SJSA1 (cell line): Measurements from ENCODE around the gene TMEM79. TPM values are rescaled to one million over a fixed set of nuclear protein-coding genes. Genes with fewer than 3 reads are reported as not detected.
A peak's percentile ranks its signal among the peaks of the same experiment; 100 is the strongest.

Experiments
- DNase-seq, 2 experiments: peaks; one replicate each; pipeline ENCODE4 v3.0.0-alpha.2; 2015 to 2020; ENCODE audit warnings: low spot score in 2 of 2, low read depth in 1 of 2
- H3K27ac ChIP-seq: fragments of 250-450 bp; sonication (Bioruptor Pico); 2 replicates; pipeline ENCODE4 v1.5.1; 2020; ENCODE audit warnings: mild to moderate bottlenecking, moderate library complexity
- H3K27me3 ChIP-seq: fragments of 250-450 bp; sonication (Bioruptor Pico); replicated peaks from 2 replicates; pipeline ENCODE4 v1.5.1; 2020; ENCODE audit warnings: mild to moderate bottlenecking, moderate library complexity
- H3K36me3 ChIP-seq: fragments of 250-450 bp; sonication (Bioruptor Pico); 2 replicates; pipeline ENCODE4 v1.5.1; 2020; ENCODE audit warnings: mild to moderate bottlenecking
- H3K4me1 ChIP-seq: fragments of 250-450 bp; sonication (Bioruptor Pico); replicated peaks from 2 replicates; pipeline ENCODE4 v1.6.1; 2021; ENCODE audit warnings: mild to moderate bottlenecking
- H3K4me3 ChIP-seq: fragments of 250-450 bp; sonication (Bioruptor Pico); 2 replicates; pipeline ENCODE4 v1.5.1; 2020; ENCODE audit warnings: mild to moderate bottlenecking
- H3K9me3 ChIP-seq: fragments of 250-450 bp; sonication (Bioruptor Pico); replicated peaks from 2 replicates; pipeline ENCODE4 v1.5.1; 2020; ENCODE audit warnings: mild to moderate bottlenecking
- total RNA-seq: library from RNA; depleted of rRNA; stranded (reverse); fragments of >200 nt; shearing (Covaris generic); gene quantifications from 2 replicates; pipeline ENCODE4 v1.2.3, GENCODE V29; 2014

Gene TMEM79
- total RNA-seq, 1 experiment from 2014 or later, result 1.9 TPM

DNA sequence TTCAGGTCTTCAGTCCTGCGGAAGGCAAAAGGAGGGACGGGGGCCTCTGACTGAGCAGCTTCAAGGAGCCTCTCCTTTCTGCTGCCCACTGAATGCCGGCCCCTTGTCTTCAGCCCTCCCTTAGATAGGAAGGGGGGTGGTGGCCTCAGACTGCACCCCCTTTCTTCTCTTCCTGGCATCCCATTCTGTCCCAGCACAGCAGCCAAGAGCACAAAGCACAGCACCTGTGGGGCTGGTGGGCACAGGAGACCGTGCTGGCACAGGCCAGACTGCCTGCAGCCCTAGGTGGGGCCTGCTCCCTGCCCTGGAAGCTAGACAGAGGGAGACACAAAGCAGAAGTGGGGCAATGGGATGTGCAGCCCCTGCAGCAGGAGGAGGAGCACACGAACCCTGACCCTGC, 34.5 kb upstream of the TMEM79 start:
- DNase-seq, result no peak
- Histone ChIP-seq H3K9me3 (no peaks in the 10 kb centered on the region), H3K4me3 (no peak overlapping the region), H3K4me1 (peaks cover 8% of the 10 kb centered on the region), H3K27ac (no peak overlapping the region), H3K27me3 (peaks cover 18% of the 10 kb centered on the region), H3K36me3 (peaks cover 56% of the 10 kb centered on the region)

DNA sequence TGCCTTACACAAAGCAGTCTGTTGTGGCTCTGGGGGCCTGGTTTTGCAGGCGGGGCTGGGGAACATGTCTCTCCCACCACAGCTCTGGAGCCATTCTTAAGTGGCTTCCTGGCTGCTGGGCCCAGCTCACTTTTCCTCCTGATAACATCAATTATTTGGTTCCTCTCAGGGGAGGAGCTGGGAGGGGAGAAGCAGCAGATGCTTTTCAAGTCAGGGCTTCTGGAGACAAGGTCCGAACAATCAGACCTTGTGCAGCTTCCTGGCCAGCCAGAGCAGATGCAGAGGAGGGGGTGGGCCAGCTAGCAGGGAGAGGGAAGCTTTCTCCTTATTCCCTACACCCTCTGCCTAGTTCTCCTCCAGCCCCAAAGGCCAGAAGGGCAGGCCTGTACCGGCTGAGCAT, 32.6 kb upstream of the TMEM79 start:
- Histone ChIP-seq H3K27ac (no peak overlapping the region), H3K4me3 (no peak overlapping the region), H3K4me1 (no peaks in the 10 kb centered on the region), H3K36me3 (peaks cover 71% of the 10 kb centered on the region), H3K27me3 (peaks cover 1% of the 10 kb centered on the region; the same call in 1 of the 2 replicates), H3K9me3 (no peaks in the 10 kb centered on the region)
- DNase-seq, result no peak

DNA sequence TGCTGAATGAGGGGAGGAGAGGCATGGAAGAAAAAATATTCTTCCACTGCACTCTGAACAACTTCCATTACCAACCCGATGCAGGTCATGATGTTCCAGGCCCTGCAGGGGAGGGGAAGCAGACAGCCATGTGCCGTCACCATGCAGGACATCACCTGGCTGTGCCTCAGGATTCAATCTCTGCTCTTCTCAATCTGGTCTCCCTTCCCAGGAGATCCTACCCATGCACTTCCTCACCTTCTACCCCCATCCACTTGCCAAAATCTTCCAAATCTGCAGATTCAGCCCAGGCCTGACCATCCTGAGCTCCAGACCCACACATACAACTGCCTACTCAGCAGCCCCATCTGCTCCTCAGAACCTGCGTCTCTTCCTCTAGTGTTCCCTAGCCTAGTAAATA, 30.5 kb upstream of the TMEM79 start:
- Histone ChIP-seq H3K27ac (no peak overlapping the region), H3K9me3 (no peaks in the 10 kb centered on the region), H3K4me3 (no peak overlapping the region), H3K4me1 (no peaks in the 10 kb centered on the region), H3K27me3 (no peaks in the 10 kb centered on the region), H3K36me3 (peaks cover 90% of the 10 kb centered on the region)
- DNase-seq, result no peak

DNA sequence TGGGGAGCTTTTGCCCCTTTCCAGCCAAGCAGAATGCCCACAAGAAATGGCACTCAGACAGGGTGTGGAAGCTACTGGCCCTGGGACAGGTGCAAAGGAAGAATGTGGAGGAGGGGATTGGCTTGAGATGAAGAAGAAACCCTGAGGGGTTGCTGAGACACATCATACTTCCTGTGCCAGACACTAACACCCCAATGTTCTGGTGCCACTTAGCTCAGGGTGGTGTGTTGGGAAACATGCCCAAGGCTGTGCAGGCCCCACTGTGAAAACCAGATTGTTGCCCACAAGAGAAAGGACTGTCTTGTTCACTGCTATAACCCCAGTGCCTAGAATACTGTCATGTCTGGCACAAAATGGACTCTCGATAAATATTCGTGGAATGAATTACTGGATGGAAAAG, 26.4 kb upstream of the TMEM79 start:
- Histone ChIP-seq H3K27ac (no peak overlapping the region), H3K36me3 (peaks cover 94% of the 10 kb centered on the region), H3K4me3 (no peak overlapping the region)

DNA sequence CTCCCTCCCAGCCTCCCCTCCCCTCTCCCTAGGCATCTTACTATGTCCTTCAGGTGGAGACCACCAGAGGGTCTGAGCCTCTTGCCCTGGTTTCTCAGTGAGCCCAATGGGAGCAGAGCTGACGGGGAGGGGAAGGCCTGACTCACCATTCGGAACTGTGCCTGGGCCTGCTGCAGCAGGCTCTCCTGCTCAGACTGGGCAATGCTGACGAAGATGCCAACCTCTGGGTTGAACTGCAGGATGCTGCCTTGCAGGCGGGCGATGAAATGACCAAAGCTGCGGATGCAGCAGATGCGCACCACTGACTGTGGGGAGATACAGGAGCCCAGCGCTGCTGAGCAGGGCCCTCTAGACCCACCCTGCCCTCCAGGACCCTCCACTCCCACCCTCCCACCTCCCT, 25.3 kb upstream of the TMEM79 start:
- Histone ChIP-seq H3K27me3 (no peaks in the 10 kb centered on the region), H3K4me3 (no peak overlapping the region), H3K27ac (no peak overlapping the region), H3K36me3 (peaks cover 94% of the 10 kb centered on the region), H3K4me1 (peaks cover 18% of the 10 kb centered on the region), H3K9me3 (no peaks in the 10 kb centered on the region)
- DNase-seq, result no peak

More for the DNA sequence above, 26.4 kb upstream of the TMEM79 start:
- Histone ChIP-seq H3K4me1 (peaks cover 7% of the 10 kb centered on the region), H3K9me3 (no peaks in the 10 kb centered on the region), H3K27me3 (no peaks in the 10 kb centered on the region)
- DNase-seq, result no peak

DNA sequence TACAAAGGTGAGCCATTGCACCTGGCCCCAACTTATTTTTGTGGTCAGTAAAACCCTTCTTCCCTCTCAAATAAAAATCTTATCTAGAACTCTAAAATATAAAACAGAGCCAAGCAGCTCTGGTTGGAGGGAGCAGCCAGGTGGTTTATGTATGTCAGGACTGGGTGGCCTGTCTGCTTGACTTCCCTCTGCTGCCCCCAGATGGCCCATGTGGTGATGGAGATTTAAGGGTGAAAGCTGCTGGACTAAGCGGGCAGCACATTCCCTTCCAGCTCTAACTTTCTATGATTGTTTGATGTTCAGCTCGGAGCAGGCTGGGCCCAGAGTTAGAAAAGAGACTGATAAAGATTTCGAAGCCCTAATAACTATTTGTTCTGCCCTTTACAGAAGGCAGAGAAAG, 24.3 kb upstream of the TMEM79 start:
- H3K36me3 ChIP-seq, result peaks cover 92% of the 10 kb centered on the region
- DNase-seq, result no peak
- no peaks in the 10 kb centered on the region for H3K9me3 ChIP-seq
- H3K27me3 ChIP-seq, result no peaks in the 10 kb centered on the region
- peaks cover 18% of the 10 kb centered on the region for H3K4me1 ChIP-seq
- no peak overlapping the region for H3K4me3 ChIP-seq
- H3K27ac ChIP-seq, result no peak overlapping the region

DNA sequence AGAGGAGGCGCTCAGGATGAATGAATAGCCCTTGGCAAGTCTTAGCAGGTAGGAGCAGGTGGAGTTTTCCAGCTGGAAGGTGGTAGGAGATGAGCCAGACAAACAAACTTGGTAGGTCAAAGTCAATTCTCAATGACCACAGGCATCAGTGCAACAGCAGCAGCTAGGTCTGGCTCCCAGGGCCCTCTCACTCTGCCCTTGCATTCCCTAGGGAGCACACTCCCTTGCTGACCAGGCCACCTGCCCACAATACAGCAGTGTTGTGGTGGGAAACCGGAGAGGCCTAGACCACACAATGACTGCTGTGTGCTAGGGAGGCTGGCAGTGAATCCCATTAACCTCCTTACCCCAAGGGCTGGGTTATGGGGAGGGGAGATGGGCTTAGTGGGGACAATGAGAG, 23.2 kb upstream of the TMEM79 start:
- Histone ChIP-seq H3K9me3 (no peaks in the 10 kb centered on the region), H3K27me3 (no peaks in the 10 kb centered on the region), H3K36me3 (peaks cover 92% of the 10 kb centered on the region), H3K27ac (no peak overlapping the region), H3K4me3 (no peak overlapping the region), H3K4me1 (peaks cover 18% of the 10 kb centered on the region)
- DNase-seq, result no peak

DNA sequence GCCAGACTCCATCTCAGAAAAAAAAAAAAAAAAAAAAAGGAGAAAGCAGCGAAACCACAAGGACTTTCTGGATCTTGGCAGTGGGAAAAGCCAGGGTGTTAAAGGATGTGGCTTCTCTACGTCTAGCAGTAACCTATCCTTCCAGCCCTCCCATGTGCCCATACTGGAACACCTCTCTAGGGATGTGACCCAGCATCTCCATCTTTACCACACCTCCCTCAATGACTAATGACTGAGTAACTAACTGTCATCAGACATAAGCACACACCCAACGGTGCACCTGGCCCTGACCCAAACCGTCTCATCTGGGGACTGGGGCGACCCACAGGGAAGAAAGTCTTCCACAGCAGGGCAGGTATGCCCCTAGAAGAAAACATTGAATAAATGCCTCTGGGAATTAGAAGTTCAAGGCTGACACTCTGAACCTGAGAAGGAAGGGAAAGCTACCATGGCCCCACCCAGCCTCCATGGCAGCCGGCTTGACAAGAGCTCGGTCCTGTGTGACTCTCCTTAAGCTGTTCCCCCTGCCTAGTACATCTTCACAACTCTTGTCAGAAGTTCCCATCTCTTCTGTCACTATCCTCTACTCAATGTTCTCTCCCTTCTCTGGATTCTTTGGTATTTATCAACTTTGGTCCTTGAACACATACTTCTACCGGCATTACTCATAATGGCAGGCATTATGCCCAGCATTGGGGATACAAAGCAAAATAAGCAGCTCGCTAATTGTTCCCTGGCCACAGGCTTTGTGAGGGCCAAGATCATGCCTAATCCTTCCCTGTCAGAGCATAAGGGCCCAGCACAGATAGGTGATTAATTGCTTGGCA, 21.5 kb upstream of the TMEM79 start:
- Histone ChIP-seq H3K4me1 (peaks cover 18% of the 10 kb centered on the region), H3K27me3 (no peaks in the 10 kb centered on the region), H3K4me3 (no peak overlapping the region), H3K27ac (peak overlapping the region; percentile 33), H3K36me3 (peaks cover 94% of the 10 kb centered on the region), H3K9me3 (no peaks in the 10 kb centered on the region)
- DNase-seq, result peak in 1 of 2 experiments; percentile 45

DNA sequence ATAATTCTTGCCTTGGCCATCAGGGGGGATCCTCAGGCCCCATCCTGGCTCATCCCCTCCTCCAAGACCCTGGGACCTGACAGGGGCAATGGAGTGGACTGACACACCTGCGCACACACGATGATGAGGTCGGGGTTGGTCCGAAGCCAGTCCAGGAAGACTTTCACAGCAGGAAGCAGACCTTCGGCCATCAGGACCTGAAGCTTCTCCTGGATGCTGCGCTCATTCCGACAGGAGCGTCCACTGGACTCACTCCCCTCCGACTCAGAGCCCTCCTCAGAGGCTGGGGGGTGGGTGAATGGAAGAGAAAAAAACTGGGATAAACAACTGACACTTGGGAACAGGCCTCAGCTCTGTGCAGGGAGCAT, 20.9 kb upstream of the TMEM79 start:
- H3K27me3 ChIP-seq, result no peaks in the 10 kb centered on the region
- H3K4me3 ChIP-seq, result no peak overlapping the region
- DNase-seq, result no peak
- H3K9me3 ChIP-seq, result no peaks in the 10 kb centered on the region
- 0 out of 2 replicates have a peak overlapping the region, but pooled peaks have one; percentile 33 for H3K27ac ChIP-seq
- peaks cover 18% of the 10 kb centered on the region for H3K4me1 ChIP-seq
- H3K36me3 ChIP-seq, result peaks cover 94% of the 10 kb centered on the region

DNA sequence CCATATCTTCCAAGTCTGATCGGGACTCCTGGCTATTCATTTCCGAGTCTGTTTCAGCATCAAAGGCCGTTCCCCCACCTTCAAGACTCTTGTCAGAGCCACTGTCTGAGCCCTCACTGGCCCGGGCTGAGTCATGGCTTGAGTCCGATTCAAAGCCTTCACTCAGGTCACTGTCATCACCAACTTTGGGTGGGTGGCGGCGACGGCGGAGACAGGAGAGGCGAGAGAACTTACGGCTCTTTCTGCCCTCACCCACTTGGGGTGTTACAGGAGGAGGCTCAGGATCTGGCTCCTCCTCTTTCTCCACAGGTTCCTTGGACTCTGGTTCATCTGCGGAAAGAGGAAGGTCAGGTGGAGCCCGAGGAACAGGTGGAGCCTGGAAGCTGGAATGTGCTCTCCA, 18.1 kb upstream of the TMEM79 start:
- no peak overlapping the region for H3K27ac ChIP-seq
- no peaks in the 10 kb centered on the region for H3K27me3 ChIP-seq
- H3K9me3 ChIP-seq, result no peaks in the 10 kb centered on the region
- no peak for DNase-seq
- H3K4me1 ChIP-seq, result peaks cover 18% of the 10 kb centered on the region
- peaks cover 92% of the 10 kb centered on the region for H3K36me3 ChIP-seq
- H3K4me3 ChIP-seq, result no peak overlapping the region

DNA sequence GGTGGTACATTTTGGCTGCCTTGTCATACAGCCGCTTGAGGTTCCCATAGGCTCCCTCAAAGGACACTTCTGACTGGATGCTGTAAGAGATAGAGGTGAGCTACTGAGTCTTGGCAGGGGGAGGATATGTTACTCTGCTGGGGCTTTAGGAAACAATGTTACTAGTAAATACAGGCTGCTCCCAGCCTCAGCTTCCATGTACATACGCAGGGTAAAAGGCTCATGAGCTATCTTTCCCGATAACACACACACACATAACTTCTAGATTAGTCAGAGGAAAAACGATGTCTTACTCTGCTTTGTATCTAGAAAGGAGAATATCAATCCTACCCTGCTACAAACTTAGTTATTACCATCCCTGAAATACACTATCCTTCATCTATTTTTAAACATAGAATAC, 15.8 kb upstream of the TMEM79 start:
- Histone ChIP-seq H3K4me3 (no peak overlapping the region), H3K36me3 (peaks cover 90% of the 10 kb centered on the region)

DNA sequence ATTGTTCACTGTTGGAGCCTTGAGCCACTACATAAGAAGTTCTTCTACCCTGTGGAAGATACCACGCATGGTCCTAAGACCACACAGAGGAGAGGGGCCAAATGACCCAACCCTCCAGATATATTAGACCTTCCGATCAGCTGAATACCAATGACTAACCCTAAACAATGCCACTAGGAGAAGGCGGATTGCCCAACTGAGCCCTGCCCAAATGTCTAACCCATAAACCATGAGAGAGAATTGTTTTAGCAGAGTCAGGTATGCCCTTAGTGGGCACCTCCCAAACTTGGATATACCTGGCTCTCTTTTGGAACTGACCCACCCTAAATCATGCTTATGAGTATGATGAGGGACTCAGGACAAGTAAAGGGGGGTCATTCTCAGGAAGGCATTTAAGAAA, 13.8 kb upstream of the TMEM79 start:
- no peak for DNase-seq
- Histone ChIP-seq H3K4me3 (no peak overlapping the region), H3K27ac (no peak overlapping the region), H3K36me3 (peaks cover 90% of the 10 kb centered on the region), H3K27me3 (no peaks in the 10 kb centered on the region), H3K9me3 (no peaks in the 10 kb centered on the region), H3K4me1 (no peaks in the 10 kb centered on the region)

More for the DNA sequence above, 15.8 kb upstream of the TMEM79 start:
- Histone ChIP-seq H3K9me3 (no peaks in the 10 kb centered on the region), H3K27me3 (no peaks in the 10 kb centered on the region), H3K4me1 (peaks cover 6% of the 10 kb centered on the region), H3K27ac (no peak overlapping the region)
- DNase-seq, result no peak

DNA sequence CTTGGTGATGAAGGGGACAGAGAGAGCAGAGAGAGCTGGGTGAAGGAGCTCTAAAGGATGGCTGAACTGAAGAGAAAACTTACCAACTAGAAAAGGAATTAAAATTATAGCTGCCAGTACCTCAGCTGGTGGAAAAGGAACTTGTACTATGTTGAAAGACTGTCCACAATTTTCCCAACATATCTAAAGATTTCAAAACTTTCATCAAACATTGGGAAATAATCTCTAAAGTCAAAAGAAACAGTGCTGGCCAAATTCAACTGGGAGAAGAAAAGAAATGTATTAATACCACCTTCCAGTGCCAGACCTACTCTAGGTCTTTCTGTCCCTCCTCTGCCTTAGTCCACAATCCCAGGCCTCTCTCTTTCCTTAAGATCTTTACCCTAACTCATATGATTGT, 7.6 kb upstream of the TMEM79 start:
- Histone ChIP-seq H3K4me1 (peaks cover 6% of the 10 kb centered on the region), H3K4me3 (no peak overlapping the region), H3K36me3 (peaks cover 83% of the 10 kb centered on the region), H3K27ac (no peak overlapping the region), H3K9me3 (no peaks in the 10 kb centered on the region), H3K27me3 (no peaks in the 10 kb centered on the region)
- DNase-seq, result no peak

DNA sequence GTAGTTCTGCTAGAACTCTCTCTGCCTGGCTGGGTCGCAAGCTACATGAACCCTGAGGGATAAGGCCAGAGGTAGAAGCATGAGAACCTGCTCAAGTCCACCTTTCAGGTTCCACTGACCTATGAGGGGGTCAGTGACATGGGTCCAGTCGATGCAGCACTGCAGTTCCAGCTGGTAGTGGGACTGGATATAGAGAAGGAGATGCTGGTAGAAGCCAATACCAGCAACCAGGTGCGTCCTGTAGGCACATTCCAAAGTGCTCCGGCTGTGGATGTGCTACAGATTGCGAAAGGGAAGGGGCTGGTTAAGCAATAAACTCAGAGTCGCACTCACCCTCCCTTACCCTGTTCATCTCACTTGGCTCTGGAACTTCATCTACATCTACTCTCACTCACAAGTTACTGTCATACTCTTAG, 7.2 kb upstream of the TMEM79 start:
- DNase-seq, result no peak
- no peaks in the 10 kb centered on the region for H3K27me3 ChIP-seq
- H3K9me3 ChIP-seq, result no peaks in the 10 kb centered on the region
- H3K36me3 ChIP-seq, result peaks cover 79% of the 10 kb centered on the region
- H3K4me3 ChIP-seq, result no peak overlapping the region
- peaks cover 10% of the 10 kb centered on the region for H3K4me1 ChIP-seq
- no peak overlapping the region for H3K27ac ChIP-seq

DNA sequence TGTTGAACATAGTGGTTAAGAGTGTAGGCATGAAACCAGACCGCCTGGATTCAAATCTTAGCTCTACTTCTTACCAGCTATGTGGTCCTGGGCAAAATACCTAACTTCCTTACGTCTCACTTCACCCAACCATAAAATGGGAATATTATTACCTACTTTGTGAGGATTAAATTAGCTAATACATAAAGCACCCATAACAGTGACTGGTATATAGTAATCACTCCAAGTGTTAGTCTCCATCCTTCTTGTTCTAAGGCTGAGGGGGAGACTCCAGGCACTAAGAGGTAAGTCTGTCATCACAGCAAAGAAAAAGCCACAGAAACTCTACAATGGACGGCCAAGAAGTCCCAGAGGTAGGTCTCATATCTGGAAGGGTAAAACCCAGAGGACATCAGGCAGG, 4.3 kb upstream of the TMEM79 start:
- H3K36me3 ChIP-seq, result peaks cover 56% of the 10 kb centered on the region
- no peak overlapping the region for H3K27ac ChIP-seq
- peaks cover 18% of the 10 kb centered on the region for H3K4me1 ChIP-seq
- DNase-seq, result no peak
- H3K27me3 ChIP-seq, result no peaks in the 10 kb centered on the region
- no peak overlapping the region for H3K4me3 ChIP-seq
- no peaks in the 10 kb centered on the region; the same call in 1 of the 2 replicates for H3K9me3 ChIP-seq
